Stimulated activated CD8-positive, alpha-beta memory T cell treated with anti-CD3 and anti-CD28 coated beads, Interleukin-15, amount 100 ng/mL, for 1 hour (primary cell): ENCODE results near the gene SLC35D3.
"Not testable (repeated sequence)": the region's sequence is repeated elsewhere in the genome, so short reads cannot be mapped to it uniquely, and the experiment has no call there.

Experiments used
- DNase-seq: peaks from one replicate; pipeline ENCODE4 v3.0.0-alpha.2; 2020; ENCODE audit warnings: low read depth

Gene SLC35D3, protein sequence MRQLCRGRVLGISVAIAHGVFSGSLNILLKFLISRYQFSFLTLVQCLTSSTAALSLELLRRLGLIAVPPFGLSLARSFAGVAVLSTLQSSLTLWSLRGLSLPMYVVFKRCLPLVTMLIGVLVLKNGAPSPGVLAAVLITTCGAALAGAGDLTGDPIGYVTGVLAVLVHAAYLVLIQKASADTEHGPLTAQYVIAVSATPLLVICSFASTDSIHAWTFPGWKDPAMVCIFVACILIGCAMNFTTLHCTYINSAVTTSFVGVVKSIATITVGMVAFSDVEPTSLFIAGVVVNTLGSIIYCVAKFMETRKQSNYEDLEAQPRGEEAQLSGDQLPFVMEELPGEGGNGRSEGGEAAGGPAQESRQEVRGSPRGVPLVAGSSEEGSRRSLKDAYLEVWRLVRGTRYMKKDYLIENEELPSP

DNA sequence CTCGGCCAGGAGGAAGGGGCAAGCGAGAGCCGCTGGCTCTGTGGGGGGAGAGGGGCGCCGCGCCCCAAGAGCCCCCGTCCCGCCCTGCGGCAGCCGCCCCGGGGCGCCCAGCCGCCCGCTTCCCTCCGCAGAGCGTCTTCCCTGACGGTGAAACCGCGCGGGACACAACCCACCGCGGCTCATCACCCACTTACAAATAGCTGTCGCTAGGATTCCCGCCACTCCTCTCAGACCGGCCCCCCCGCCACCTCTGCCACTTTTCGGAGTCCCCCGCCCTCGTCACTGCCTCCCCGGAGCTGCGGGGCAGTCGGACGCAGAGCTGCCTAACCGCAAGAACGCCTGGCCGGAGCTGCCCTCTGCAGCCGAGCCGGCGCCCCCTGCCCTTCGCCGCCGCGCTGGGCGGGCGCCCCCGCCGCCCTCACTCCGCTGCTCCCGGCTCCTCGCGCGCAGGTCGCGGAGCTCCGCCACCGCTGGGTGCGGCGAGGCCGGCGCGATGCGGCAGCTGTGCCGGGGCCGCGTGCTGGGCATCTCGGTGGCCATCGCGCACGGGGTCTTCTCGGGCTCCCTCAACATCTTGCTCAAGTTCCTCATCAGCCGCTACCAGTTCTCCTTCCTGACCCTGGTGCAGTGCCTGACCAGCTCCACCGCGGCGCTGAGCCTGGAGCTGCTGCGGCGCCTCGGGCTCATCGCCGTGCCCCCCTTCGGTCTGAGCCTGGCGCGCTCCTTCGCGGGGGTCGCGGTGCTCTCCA is at the start of gene SLC35D3:
Gene SLC35D3, plus strand, starts transcription at position 366 of the 749 bp plus-strand sequence. Its CDS starts 128 bp downstream, at position 494.
- no peak for DNase-seq

- DNase-seq: no peak
Observed at GRCh38 chr6:136873748-136874147, 48.4 kb upstream of the SLC35D3 start.

DNA sequence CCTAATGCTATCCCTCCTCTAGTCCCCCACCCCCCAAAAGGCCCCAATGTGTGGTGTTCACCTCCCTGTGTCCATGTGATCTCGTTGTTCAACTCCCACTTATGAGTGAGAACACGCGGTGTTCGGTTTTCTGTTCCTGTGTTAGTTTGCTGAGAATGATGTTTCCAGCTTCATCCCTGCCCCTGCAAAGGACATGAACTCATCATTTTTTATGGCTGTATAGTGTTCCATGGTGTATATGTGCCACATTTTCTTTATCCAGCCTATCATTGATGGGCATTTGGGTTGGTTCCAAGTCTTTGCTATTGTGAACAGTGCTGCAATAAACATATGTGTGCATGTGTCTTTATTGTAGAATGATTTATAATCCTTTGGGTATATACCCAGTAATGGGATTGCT is 45.6 kb upstream of the SLC35D3 start:
- not testable (repeated sequence) for DNase-seq

DNA sequence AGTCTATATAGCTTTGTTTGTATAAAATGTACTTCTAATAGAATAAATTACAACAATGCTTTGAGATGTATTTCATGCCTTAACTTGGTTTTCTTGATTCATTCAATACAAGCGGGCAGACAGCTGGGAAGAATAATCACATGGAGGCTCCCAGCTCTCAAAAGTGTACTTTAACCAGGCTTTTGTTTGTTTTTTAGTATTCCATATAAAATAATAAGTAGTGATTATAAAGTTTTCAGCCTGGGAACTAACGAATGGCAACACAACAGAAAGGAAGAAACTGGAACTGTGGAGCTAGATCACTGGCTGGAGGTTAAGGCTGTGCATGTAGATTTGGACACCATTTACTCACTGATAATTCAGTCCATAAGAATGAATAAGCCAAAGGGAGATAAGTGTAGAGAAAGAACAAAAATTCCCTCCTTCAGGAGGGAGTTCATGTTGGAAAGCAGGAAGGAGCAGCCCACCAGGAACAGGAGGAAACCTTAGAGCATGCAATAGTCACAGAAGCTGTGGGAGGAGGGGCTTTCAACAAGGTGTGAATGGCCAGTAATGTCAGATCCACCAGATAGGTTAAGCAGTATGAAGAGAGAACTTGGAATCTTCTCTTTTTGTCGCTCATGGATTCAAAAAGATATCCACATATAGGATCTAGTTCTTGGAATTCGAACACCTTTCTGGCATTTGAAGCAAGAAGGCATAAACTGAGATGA is 41.2 kb upstream of the SLC35D3 start:
- DNase-seq: no peak

DNA sequence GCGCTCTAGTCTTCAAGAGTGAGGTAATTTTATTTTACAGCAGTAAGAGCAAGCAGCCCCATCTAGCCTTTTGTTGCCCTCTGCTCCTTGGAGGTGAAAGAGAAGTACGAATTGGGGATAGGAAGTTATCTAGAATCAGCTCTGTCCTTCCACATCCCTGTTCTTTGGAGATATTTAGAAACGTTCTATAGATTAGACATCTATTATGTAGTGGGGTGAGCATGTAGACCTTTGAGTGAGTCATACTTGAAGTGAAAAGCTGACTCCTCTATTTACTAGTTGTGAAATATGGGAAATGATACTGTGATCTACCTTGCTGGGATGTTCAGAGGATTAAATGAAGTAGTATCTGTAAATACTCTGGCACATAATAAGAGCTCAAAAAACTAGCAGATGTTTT is 36.0 kb upstream of the SLC35D3 start:
- DNase-seq: no peak

- no peak for DNase-seq
Observed at GRCh38 chr6:136887953-136888352, 34.1 kb upstream of the SLC35D3 start.

GRCh38 chr6:136889271-136890193 is 32.6 kb upstream of the SLC35D3 start:
- DNase-seq: no peak

- DNase-seq: no peak
Observed at GRCh38 chr6:136890194-136890839, 31.8 kb upstream of the SLC35D3 start.

DNA sequence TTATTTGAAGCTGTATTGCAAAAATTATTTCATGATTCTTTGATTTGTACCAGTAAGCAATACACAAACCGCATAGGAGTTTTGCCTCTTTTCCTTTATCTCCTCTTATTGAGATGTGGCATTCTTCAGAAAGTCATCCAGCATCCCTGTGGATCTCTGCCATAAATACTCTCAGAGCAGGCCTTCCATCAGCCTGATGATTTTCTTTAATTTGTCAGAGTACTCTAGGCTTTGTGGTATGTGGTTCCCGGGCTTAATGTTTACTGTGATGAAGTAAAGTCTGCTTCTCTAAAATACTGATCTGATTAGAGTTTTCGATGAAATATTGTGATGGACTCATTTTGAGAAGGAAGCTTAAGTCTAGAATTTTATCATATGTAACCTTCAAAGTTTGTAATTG is 31.1 kb upstream of the SLC35D3 start:
- DNase-seq: no peak

GRCh38 chr6:136893187-136893586 is 28.9 kb upstream of the SLC35D3 start:
- no peak for DNase-seq

- DNase-seq: no peak
Observed at GRCh38 chr6:136895901-136896300, 26.2 kb upstream of the SLC35D3 start.

DNA sequence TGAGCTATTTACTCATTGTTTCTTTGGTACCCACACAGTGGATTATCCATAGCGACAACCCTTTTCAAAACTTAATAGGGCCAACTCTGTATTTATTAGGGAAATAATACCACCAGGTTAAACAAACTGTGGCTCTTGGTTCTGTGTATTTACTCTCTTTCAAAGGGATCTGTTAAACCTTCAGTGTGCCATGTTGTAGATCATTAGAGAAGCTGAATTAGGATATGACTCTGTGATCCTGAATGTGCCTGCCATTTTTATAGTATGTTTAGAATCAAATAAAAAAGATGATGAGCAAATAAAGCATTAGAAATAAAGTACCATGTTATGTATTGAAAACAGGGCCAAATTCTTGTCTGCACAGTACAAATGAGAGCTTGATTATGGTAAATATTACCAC is 25.0 kb upstream of the SLC35D3 start:
- DNase-seq: no peak

DNA sequence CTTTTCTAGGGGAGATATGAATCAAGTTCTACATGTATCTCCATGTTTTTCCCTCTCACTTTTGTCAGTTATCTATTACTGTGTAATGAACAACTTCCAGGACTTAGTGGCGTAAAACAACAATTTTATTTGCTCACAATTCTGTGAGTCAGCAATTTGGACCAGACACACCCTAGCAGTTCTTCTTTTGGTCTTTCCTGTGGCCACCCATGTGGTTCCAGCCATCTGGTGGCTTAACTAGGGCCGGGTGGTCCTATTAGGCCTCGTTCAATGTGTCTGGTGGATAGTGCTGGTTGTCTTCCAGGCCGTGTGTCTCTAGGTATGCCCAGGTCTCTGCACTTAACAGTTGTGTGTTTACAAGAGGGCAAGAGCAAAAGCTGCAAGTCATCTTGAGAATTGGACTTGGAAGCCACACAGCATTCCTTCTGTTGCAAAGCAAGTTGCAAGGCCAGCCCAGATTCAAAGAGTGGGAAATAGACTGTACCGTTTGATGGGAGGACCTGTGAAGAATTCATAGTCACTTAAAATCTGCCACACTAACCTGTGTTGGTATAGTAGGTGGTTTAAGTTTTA is 20.8 kb upstream of the SLC35D3 start:
- DNase-seq: no peak

DNA sequence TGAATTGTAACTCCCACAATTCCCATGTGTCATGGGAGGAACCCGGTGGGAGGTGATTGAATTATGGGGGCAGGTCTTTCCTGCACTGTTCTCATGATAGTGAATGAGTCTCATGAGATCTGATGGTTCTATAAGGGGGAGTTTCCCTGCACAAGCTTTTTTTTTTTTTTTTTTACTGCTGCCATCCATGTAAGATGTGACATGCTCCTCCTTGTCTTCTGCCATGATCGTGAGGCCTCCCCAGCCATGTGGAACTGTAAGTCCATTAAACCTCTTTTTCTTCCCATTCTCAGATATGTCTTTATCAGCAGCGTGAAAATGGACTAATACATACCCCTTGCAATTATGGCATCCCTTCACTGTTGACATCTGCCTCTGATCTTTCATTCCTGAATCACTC is 17.6 kb upstream of the SLC35D3 start:
- DNase-seq: not testable (repeated sequence)

DNA sequence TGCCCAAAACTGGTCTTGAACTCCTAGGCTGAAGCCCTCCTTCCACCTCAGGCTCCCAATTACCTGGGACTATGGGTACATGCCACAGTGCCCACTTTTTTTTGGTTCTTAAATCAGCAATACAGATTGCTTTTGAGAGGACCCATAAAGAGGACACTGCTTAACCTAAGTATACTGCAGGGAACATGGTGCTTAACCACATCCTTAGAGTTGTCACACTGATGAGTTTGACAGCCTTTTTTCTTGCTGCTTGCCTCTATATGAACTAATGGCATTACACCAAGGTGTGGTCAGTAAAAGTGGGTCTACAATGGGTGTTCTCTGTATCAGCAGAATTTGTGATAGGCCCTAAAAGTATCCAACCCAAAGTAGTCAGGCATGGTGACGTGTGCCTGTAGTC is 7.2 kb upstream of the SLC35D3 start:
- DNase-seq: no peak

DNA sequence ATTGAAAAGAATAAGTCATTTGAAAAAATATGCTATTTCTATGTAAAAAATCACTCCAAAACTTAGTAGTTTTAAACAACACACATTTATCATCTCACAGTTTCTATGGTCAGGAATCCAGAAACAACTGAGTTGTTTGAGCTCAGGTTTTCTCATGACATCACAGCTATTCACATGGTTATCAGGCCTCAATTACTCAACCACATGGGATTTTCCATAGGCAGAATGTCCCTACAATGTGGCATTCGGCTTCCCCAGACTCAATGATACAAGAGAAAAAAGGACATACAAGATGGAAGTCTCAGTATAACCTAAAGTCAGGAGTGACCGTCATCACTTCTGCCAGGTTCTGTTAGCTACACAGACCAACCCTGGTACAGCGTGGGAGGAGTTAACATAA is 3.4 kb upstream of the SLC35D3 start:
- no peak for DNase-seq

DNA sequence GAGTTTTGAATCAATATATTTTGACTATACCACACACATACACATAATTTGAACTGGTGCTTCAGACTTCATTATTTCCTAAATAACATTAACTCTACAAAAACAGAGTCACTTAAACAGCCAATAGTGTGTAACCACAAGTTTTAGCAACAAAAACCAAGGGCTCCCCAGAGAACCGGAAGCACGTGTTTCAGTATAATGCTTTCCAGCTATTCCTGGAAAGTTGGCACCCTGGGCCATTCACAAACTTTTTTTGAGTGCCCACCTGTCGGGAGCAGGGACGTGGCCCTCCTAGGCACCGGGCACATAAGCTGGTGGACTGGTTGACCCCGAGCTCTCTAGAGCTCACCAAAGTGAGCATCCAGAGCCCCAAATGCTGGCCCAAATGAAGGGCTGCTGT is 1.9 kb upstream of the SLC35D3 start:
- DNase-seq: no peak

DNA sequence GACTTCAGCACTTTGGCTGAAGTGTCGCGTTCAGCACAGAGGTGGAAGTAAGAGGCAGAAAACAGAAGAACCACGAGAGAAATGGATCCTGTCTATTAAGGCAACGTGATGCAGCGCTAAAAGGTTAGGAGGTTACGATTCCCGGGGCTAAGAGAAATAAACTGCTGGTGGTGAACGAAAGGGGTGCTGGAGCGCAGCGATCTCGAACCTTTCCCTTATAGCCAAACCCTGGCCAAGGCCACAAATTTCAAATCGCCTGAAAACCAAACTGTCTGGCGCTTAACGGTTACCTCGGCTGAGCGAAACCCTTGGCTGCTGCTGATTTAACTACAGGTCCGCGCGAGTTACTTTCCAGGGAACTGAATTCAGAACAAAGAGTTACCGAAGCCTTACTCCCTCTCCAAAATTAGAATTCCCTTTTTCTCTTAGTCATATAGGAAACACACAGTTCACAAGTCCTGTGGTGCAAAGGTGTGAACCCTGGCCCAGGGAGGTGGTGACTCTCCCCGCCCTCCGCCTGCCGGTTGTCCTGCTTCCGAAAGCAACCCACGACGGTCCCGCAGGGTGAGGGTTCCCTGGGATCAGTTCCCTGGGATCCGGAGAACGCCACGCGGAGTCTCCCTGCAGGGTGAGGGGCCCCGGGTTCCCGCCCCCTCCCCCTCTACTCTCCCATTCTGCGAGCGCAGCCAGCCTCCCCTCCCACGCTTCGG is 1.3 kb upstream of the SLC35D3 start:
- no peak for DNase-seq

GRCh38 chr6:136921381-136921935 is 643 bp upstream of the SLC35D3 start:
- DNase-seq: no peak

- DNase-seq: no peak
Observed at GRCh38 chr6:136922685-136923006, 545 bp downstream of the SLC35D3 start.
